GM04503 (cell line): Measurements from ENCODE around the gene PCDHB13.
"Not testable (repeated sequence)": the region's sequence is repeated elsewhere in the genome, so short reads cannot be mapped to it uniquely, and the experiment has no call there.

Experiments
- DNase-seq: peaks from one replicate; pipeline ENCODE4 v3.0.0-alpha.2; 2012; ENCODE audit warnings: low read depth

Gene PCDHB13

DNA sequence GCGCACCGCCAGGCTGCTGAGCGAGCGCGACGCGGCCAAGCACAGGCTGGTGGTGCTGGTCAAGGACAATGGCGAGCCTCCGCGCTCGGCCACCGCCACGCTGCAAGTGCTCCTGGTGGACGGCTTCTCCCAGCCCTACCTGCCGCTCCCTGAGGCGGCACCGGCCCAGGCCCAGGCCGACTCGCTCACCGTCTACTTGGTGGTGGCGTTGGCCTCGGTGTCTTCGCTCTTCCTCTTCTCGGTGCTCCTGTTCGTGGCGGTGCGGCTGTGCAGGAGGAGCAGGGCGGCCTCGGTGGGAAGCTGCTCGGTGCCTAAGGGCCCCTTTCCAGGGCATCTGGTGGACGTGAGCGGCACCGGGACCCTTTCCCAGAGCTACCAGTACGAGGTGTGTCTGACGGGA, 12.1 kb upstream of the PCDHB13 start:
- not testable (repeated sequence) for DNase-seq

DNA sequence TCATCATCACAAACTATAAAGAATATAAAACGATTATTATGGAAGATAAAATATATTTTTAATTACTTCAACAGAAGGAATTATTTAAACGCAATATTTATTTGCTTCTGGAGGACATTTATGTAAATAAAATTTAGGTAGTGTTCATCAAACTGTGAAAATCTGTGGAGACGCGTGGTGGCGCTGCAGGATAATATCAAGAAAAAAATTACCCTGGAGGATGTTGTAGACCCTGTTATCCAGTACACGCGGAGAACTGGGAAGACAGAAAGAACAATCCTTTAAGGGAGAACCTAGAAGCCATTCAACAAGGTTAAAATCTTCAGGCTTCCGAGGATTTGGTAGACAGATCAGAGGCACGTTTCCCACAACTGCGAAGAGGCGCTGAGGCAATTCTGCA, 5.2 kb upstream of the PCDHB13 start, which contains the start of gene PCDHB12:
PCDHB12 (plus strand) TSS at position 242 of the 400 bp plus-strand sequence. CDS start 189 bp downstream, outside the sequence.
- no peak for DNase-seq

DNA sequence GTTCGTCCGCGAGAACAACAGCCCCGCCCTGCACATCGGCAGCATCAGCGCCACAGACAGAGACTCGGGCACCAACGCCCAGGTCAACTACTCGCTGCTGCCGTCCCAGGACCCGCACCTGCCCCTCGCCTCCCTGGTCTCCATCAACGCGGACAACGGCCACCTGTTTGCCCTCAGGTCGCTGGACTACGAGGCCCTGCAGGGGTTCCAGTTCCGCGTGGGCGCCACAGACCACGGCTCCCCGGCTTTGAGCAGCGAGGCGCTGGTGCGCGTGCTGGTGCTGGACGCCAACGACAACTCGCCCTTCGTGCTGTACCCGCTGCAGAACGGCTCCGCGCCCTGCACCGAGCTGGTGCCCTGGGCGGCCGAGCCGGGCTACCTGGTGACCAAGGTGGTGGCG, 3.4 kb upstream of the PCDHB13 start:
- DNase-seq, result not testable (repeated sequence)

DNA sequence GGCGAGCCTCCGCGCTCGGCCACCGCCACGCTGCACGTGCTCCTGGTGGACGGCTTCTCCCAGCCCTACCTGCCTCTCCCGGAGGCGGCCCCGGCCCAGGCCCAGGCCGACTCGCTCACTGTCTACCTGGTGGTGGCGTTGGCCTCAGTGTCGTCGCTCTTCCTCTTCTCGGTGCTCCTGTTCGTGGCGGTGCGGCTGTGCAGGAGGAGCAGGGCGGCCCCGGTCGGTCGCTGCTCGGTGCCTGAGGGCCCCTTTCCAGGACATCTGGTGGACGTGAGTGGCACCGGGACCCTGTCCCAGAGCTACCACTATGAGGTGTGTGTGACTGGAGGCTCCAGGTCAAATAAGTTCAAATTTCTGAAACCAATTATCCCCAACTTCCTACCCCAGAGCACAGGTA, 2.9 kb upstream of the PCDHB13 start:
- not testable (repeated sequence) for DNase-seq

DNA sequence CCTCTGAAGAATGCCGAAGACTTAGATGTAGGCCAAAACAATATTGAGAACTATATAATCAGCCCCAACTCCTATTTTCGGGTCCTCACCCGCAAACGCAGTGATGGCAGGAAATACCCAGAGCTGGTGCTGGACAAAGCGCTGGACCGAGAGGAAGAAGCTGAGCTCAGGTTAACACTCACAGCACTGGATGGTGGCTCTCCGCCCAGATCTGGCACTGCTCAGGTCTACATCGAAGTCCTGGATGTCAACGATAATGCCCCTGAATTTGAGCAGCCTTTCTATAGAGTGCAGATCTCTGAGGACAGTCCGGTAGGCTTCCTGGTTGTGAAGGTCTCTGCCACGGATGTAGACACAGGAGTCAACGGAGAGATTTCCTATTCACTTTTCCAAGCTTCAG, 864 bp downstream of the PCDHB13 start:
- DNase-seq, result not testable (repeated sequence)

DNA sequence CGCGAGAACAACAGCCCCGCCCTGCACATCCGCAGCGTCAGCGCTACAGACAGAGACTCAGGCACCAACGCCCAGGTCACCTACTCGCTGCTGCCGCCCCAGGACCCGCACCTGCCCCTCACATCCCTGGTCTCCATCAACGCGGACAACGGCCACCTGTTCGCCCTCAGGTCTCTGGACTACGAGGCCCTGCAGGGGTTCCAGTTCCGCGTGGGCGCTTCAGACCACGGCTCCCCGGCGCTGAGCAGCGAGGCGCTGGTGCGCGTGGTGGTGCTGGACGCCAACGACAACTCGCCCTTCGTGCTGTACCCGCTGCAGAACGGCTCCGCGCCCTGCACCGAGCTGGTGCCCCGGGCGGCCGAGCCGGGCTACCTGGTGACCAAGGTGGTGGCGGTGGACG, 1.8 kb downstream of the PCDHB13 start:
- DNase-seq, result not testable (repeated sequence)

DNA sequence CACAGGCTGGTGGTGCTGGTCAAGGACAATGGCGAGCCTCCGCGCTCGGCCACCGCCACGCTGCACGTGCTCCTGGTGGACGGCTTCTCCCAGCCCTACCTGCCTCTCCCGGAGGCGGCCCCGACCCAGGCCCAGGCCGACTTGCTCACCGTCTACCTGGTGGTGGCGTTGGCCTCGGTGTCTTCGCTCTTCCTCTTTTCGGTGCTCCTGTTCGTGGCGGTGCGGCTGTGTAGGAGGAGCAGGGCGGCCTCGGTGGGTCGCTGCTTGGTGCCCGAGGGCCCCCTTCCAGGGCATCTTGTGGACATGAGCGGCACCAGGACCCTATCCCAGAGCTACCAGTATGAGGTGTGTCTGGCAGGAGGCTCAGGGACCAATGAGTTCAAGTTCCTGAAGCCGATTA, 2.3 kb downstream of the PCDHB13 start:
- not testable (repeated sequence) for DNase-seq

DNA sequence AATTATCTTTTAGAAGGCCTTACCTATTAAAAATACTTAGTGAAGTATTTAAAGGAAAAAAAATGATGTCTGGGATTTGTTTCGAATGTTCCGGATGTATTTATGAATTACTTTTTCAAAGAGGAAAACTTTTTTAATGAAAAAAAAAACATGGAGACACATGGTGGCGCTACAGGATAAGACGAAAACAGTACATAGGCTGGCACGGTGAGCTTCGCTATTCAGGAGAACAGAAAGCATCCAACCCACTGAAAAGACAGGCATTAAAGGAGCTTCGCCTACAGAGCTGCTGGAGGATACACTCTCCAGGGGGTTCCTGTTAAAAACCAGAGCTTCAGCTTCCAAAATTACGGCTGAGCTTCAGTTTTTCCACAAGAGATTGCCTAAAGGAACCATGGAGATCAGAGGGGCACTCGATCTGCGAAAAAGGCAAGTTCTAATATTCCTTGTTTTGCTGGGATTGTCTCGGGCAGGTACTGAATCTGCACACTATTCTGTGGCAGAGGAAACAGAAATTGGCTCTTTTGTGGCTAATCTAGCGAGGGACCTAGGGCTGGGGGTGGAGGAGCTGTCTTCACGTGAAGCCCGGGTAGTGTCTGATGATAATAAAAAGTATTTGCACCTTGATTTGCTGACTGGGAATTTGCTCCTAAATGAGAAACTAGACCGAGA, 9.5 kb downstream of the PCDHB13 start, which contains the start of gene PCDHB14:
PCDHB14 (plus strand) TSS at position 232 of the 672 bp plus-strand sequence; CDS start at position 395, 163 bp downstream.
- DNase-seq, result no peak

DNA sequence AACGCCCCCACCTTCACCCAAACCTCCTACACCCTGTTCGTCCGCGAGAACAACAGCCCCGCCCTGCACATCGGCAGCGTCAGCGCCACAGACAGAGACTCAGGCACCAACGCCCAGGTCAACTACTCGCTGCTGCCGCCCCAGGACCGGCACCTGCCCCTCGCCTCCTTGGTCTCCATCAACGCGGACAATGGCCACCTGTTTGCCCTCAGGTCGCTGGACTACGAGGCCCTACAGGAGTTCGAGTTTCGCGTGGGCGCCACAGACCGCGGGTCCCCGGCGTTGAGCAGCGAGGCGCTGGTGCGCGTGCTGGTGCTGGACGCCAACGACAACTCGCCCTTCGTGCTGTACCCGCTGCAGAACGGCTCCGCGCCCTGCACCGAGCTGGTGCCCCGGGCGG, 11.1 kb downstream of the PCDHB13 start:
- not testable (repeated sequence) for DNase-seq

DNA sequence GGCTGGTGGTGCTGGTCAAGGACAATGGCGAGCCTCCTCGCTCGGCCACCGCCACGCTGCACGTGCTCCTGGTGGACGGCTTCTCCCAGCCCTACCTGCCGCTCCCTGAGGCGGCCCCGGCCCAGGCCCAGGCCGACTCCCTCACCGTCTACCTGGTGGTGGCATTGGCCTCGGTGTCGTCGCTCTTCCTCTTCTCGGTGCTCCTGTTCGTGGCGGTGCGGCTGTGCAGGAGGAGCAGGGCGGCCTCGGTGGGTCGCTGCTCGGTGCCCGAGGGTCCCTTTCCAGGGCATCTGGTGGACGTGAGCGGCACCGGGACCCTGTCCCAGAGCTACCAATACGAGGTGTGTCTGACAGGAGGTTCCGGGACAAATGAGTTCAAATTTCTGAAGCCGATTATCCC, 11.7 kb downstream of the PCDHB13 start:
- DNase-seq, result not testable (repeated sequence)

DNA sequence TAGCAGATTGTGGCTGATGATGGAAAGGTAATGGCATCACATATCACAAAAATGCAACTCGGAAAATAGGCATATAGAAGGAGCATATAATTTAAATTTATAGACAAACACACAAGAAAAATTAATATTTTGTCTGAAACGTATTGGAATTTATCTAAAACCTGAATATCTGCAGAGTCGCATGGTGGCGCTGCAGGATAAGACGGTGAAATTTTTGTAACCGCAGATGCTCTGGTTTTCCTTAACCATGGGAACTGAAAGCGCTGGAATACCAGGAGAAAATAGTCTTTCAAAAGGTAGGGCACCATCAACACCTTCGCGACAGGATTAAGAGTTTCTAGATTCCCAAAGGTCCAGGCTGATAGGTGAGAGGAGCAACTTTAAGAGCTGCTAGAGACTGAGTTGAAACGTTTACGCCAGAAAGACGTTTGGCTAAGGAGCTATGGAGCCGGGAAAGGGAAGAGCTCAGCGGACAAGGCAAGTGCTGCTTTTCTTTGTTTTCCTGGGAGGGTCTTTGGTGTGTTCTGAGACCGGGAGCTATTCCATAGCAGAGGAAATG, 20.5 kb downstream of the PCDHB13 start:
- DNase-seq, result no peak

DNA sequence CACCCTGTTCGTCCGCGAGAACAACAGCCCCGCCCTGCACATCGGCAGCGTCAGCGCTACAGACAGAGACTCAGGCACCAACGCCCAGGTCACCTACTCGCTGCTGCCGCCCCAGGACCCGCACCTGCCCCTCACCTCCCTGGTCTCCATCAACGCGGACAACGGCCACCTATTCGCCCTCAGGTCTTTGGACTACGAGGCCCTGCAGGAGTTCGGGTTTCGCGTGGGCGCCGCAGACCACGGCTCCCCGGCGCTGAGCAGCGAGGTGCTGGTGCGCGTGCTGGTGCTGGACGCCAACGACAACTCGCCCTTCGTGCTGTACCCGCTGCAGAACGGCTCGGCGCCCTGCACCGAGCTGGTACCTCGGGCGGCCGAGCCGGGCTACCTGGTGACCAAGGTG, 22.2 kb downstream of the PCDHB13 start:
- not testable (repeated sequence) for DNase-seq

DNA sequence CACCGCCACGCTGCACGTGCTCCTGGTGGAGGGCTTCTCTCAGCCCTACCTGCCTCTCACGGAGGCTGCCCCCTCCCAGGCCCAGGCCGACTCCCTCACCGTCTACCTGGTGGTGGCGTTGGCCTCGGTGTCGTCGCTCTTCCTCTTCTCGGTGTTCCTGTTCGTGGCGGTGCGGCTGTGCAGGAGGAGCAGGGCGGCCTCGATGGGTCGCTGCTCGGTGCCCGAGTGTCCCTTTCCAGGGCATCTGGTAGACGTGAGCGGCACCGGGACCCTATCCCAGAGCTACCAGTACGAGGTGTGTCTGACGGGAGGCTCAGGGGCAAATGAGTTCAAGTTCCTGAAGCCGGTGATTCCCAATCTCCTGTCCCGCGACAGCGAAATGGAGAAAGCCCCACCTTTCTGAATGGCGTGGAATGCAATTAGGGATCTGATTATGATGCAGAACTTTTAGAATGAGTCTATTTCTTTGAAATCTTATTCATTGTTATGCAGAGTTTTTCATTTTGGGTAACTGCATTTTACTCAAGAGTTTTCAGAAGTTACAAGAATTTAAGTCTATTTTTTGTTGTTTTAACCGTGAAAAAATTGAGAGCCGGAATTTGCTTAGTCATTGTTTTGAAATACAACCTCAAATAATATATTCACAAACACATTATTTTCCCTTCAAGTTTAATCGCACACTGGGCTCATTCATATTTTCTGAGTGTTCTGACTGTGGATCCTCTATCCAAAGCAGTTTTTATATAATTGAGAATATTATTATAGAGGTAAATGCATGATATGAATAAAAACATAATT, 23.0 kb downstream of the PCDHB13 start:
- DNase-seq, result no peak

DNA sequence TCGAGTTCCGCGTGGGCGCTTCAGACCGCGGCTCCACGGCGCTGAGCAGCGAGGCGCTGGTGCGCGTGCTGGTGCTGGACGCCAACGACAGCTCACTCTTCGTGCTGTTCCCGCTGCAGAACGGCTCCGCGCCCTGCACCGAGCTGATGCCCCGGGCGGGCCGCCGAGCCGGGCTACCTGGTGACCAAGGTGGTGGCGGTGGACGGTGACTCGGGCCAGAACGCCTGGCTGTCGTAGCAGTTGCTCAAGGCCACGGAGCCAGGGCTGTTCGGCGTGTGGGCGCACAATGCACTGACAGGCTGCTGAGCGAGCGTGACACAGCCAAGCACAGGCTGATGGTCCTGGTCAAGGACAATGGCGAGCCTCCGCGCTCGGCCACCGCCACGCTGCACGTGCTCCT, 27.8 kb downstream of the PCDHB13 start:
- no peak for DNase-seq

DNA sequence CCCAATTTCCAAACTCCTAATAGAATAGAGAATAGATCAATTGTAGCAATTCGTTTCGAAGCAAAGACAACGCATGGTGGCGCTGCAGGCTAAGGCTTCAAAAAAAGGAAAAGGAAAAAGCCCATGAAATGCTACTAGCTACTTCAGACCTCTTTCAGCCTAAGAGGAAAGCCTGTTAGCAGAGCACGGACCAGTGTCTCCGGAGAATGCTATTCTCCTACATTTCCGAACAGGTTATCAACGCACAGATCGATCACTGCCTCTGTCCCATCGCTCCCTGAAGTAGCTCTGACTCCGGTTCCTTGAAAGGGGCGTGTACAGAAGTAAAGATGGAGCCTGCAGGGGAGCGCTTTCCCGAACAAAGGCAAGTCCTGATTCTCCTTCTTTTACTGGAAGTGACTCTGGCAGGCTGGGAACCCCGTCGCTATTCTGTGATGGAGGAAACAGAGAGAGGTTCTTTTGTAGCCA, 31.6 kb downstream of the PCDHB13 start, which contains the start of gene PCDHB15:
PCDHB15 (plus strand) TSS at position 146 of the 468 bp plus-strand sequence; CDS start at position 330, 184 bp downstream.
- no peak for DNase-seq

DNA sequence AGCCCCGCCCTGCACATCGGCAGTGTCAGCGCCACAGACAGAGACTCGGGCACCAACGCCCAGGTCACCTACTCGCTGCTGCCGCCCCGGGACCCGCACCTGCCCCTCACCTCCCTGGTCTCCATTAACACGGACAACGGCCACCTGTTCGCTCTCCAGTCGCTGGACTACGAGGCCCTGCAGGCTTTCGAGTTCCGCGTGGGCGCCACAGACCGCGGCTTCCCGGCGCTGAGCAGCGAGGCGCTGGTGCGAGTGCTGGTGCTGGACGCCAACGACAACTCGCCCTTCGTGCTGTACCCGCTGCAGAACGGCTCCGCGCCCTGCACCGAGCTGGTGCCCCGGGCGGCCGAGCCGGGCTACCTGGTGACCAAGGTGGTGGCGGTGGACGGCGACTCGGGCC, 33.3 kb downstream of the PCDHB13 start:
- not testable (repeated sequence) for DNase-seq

DNA sequence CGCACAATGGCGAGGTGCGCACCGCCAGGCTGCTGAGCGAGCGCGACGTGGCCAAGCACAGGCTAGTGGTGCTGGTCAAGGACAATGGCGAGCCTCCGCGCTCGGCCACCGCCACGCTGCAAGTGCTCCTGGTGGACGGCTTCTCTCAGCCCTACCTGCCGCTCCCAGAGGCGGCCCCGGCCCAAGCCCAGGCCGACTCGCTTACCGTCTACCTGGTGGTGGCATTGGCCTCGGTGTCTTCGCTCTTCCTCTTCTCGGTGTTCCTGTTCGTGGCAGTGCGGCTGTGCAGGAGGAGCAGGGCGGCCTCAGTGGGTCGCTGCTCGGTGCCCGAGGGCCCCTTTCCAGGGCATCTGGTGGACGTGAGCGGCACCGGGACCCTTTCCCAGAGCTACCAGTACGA, 33.7 kb downstream of the PCDHB13 start:
- not testable (repeated sequence) for DNase-seq

DNA sequence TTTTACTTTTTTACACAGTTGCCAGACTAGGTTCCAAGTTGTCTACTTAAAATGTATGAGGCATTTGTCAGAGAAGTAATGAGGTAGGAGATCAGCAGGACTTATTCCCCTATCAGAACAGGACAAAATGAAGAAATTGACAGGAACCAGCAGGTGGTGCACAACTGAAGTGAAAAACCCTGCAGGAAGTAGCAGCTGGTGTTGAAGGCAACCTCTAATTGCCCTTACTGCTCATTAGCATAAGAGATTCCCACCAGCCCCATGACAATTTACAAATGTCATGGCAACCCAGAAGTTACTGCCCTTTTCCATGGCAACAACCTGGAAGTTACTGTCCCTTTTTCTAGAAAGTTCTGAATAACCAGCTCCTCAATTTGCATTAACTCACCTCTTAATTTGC, 36.9 kb downstream of the PCDHB13 start:
- DNase-seq, result no peak

DNA sequence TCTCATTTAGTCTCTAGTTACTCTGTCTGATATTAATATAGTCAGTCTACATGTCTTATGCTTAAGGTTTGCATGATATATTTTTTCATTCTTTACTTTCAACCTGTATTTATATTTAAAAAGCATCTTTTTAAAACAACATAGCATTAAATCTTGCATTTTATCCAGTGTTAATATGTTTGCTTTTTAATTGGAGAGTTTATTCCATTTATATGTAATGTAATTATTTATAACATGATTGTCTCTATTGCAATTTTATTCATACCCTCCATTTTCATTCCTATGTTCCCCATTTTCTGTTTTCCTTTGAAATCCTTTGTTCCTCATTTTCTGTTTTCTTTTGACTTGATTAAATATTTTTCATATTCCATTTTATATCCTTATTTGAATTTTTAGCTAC, 44.7 kb downstream of the PCDHB13 start:
- DNase-seq, result no peak

DNA sequence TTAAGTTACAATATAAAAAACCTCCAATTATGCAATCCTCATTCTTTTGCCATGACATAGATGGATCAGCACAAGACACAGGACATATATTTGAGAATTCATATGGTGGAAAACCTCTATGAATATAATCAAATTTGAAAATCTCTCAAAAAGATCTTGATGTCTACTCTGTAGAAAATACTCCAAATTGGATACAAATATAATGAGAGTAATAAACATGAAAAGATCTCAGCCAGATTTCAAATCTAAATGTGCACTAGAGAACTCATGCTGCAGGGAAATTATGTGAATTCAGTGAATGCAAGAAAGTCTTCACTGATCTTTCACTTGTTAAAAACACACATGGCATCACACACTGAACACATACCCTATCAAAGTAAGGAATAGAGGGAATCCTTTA, 45.2 kb downstream of the PCDHB13 start:
- DNase-seq, result no peak

DNA sequence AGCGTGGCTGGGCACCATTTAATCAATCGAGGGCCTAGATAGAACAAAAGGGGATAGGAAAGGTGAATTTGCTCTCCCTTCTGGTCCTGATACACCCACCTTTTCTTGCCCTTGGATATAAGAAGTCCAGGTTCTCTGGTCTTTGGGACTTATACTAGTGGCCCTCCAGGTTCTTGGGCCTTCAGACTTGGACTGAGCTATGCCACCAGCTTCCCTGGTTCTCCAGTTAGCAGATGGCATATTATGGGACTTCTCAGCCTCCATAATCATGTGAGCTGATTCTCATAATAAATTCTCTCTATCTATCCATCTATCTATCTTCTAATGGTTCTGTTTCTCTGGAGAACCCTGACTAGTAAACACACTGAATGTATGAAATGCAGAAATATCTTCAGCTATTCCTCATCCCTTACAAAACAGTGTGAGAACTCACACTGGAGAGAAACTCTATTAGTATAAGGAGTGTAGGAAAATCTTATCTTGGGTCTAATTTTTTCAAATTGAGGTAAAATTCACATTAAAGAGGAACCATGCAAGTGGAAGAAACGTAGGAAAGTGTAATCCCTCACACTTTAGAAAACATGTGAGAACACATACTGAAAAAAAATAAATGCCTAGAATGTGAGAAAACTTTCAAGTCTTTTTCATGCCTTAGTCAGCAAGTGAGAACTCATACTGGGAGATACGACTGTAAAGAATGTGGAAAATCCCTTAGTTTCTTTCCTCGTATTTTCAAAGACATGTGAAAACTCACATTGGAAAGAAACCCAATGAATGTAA, 46.9 kb downstream of the PCDHB13 start:
- no peak for DNase-seq

DNA sequence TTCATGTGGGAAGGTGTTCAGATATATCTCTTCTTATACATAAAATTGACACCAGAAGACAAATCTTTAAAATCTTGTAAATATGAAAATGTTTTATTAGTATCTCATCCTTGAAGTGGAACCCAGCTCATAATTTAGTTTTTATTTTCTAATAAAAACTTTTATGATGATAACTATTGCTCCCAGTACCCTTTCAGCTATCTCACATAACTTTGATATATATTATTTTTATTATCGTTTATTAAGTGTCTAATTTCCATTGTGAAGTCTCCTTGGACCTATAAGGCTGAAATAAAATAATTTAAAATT, 47.5 kb downstream of the PCDHB13 start:
- DNase-seq, result no peak
